ENCODE results near the gene RASSF8. TPM values are rescaled to one million over a fixed set of nuclear protein-coding genes. Genes with fewer than 3 reads are reported as not detected.

The RASSF8 gene
- total RNA-seq, 2 donors from 2014 or later: 3.2 to 14.2 TPM

- peak; percentile 79 for DNase-seq
- intact Hi-C loops (cut with DNase I): no loop called here
Measured at GRCh38 chr12:26124446-26125399, 166.2 kb downstream of the RASSF8 start, which contains the start of gene BHLHE41. BHLHE41 (minus strand) TSS chr12:26125037; CDS start chr12:26124779, 258 bp downstream.

GRCh38 chr12:26125400-26126339 lies 167.2 kb downstream of the RASSF8 start:
- H3K27ac ChIP-seq: peak overlapping the region; percentile 86
- DNase-seq: peak; percentile 81
- H3K27me3 ChIP-seq: no peaks in the 10 kb centered on the region
- no peaks in the 10 kb centered on the region for H3K36me3 ChIP-seq
- H3K9me3 ChIP-seq: no peaks in the 10 kb centered on the region
- intact Hi-C loops (cut with DNase I): no loop called here
- no peak for TF ChIP-seq CTCF (IDR thresholded peaks at IDR 0.05)
- H3K4me1 ChIP-seq: no peaks in the 10 kb centered on the region
- H3K4me3 ChIP-seq: peak overlapping the region; percentile 53
- peak overlapping the region; percentile 75 to 89 for H3K9ac ChIP-seq (ENCODE audit: low read depth in 2 of 2, low read length in 2 of 2)

More at GRCh38 chr12:26124446-26125399, 166.2 kb downstream of the RASSF8 start, which contains the start of gene BHLHE41:
- Histone ChIP-seq H3K9ac (ENCODE audit: low read depth in 2 of 2, low read length in 2 of 2) (peak within 1 kb of the TSS; percentile 75 to 89), H3K27ac (peak within 1 kb of the TSS; percentile 86), H3K9me3 (no peaks in the 10 kb centered on the region), H3K4me1 (no peaks in the 10 kb centered on the region), H3K36me3 (no peaks in the 10 kb centered on the region), H3K27me3 (no peaks in the 10 kb centered on the region), H3K4me3 (peak within 1 kb of the TSS; percentile 53)
- TF ChIP-seq CTCF (IDR thresholded peaks at IDR 0.05): no peak

GRCh38 chr12:26126340-26127284 lies 168.1 kb downstream of the RASSF8 start:
- Histone ChIP-seq H3K4me1 (no peaks in the 10 kb centered on the region), H3K4me3 (peak overlapping the region; percentile 53), H3K9ac (ENCODE audit: low read depth in 2 of 2, low read length in 2 of 2) (peak overlapping the region; percentile 75 to 89), H3K27ac (peak overlapping the region; percentile 86), H3K9me3 (no peaks in the 10 kb centered on the region), H3K36me3 (no peaks in the 10 kb centered on the region), H3K27me3 (no peaks in the 10 kb centered on the region)
- no peak for TF ChIP-seq CTCF (IDR thresholded peaks at IDR 0.05)
- DNase-seq: peak; percentile 88
- intact Hi-C loops (cut with DNase I): no loop called here

- Histone ChIP-seq H3K27ac (no peak overlapping the region), H3K27me3 (no peaks in the 10 kb centered on the region), H3K4me3 (no peak overlapping the region), H3K9ac (ENCODE audit: low read depth in 2 of 2, low read length in 2 of 2) (no peak overlapping the region), H3K9me3 (no peaks in the 10 kb centered on the region), H3K36me3 (no peaks in the 10 kb centered on the region), H3K4me1 (no peaks in the 10 kb centered on the region)
- TF ChIP-seq CTCF (IDR thresholded peaks at IDR 0.05): no peak
- no peak for DNase-seq
- intact Hi-C loops (cut with DNase I): no loop called here
Measured at GRCh38 chr12:26127404-26127803, 168.9 kb downstream of the RASSF8 start.

Data from colonic mucosa (tissue), 4 donors.